NCI-H82 treated with DMSO at 0.1 percent for 48 hours (cell line): Measurements from ENCODE around the gene ZCCHC7.
"Not testable (repeated sequence)": the region's sequence is repeated elsewhere in the genome, so short reads cannot be mapped to it uniquely, and the experiment has no call there.

Experiments used
- DNase-seq: peaks from one replicate; lab custom pipeline; 2025; ENCODE audit not compliant: unreplicated experiment; lab: John Stamatoyannopoulos, UW

The ZCCHC7 gene

GRCh38 chr9:37291612-37292238 is 171.4 kb downstream of the ZCCHC7 start:
- DNase-seq, result not testable (repeated sequence)

GRCh38 chr9:37292896-37293295 is 172.5 kb downstream of the ZCCHC7 start:
- DNase-seq, result no peak

GRCh38 chr9:37293664-37294524 is 173.5 kb downstream of the ZCCHC7 start:
- DNase-seq, result no peak

GRCh38 chr9:37295178-37295577 is 174.8 kb downstream of the ZCCHC7 start:
- no peak for DNase-seq

- DNase-seq, result no peak
Observed at GRCh38 chr9:37295796-37296195, 175.4 kb downstream of the ZCCHC7 start.

GRCh38 chr9:37297592-37297991 is 177.2 kb downstream of the ZCCHC7 start:
- DNase-seq, result no peak

- DNase-seq, result no peak
Observed at GRCh38 chr9:37300620-37301019, 180.2 kb downstream of the ZCCHC7 start.

- DNase-seq, result no peak
Observed at GRCh38 chr9:37301042-37301853, 180.9 kb downstream of the ZCCHC7 start.

GRCh38 chr9:37301854-37302172 is 181.4 kb downstream of the ZCCHC7 start:
- DNase-seq, result no peak

- DNase-seq, result no peak
Observed at GRCh38 chr9:37302277-37302676, 181.9 kb downstream of the ZCCHC7 start.

- not testable (repeated sequence) for DNase-seq
Observed at GRCh38 chr9:37303272-37303671, 182.9 kb downstream of the ZCCHC7 start.

- no peak for DNase-seq
Observed at GRCh38 chr9:37309136-37309535, 188.8 kb downstream of the ZCCHC7 start.

- DNase-seq, result no peak
Observed at GRCh38 chr9:37311938-37312708, 191.7 kb downstream of the ZCCHC7 start.

- DNase-seq, result no peak
Observed at GRCh38 chr9:37324261-37324683, 203.9 kb downstream of the ZCCHC7 start.

- no peak for DNase-seq
Observed at GRCh38 chr9:37324691-37325490, 204.5 kb downstream of the ZCCHC7 start.

GRCh38 chr9:37325778-37326177 is 205.4 kb downstream of the ZCCHC7 start:
- no peak for DNase-seq

- DNase-seq, result no peak
Observed at GRCh38 chr9:37327553-37327952, 207.2 kb downstream of the ZCCHC7 start.

GRCh38 chr9:37328556-37329227 is 208.3 kb downstream of the ZCCHC7 start:
- no peak for DNase-seq

- DNase-seq, result no peak
Observed at GRCh38 chr9:37329576-37329975, 209.2 kb downstream of the ZCCHC7 start.

- DNase-seq, result no peak
Observed at GRCh38 chr9:37331871-37332270, 211.5 kb downstream of the ZCCHC7 start.
